Central memory CD8-positive, alpha-beta T cell (primary cell): ENCODE results near the gene PDZD2.

Experiments used
- ATAC-seq: fragments of 150-1000 bp; cut with Tn5 transposase; replicated peaks from 2 replicates; pipeline ENCODE4 v1.10.0; 2022; ENCODE audit warnings: mild to moderate bottlenecking, moderate FRiP score, moderate number of reproducible peaks; ENCODE audit not compliant: poor library complexity, severe bottlenecking; ENCODE audit errors: extremely low read depth
- DNase-seq, 2 donors: peaks; one replicate each; pipeline ENCODE4 v3.0.0; 2021; ENCODE audit warnings: low spot score in 2 of 2
- H3K27ac Mint-ChIP-seq: one replicate; pipeline ENCODE4 v1.8.0; 2022; ENCODE audit warnings: low read depth, mild to moderate bottlenecking, moderate library complexity, mixed read lengths
- H3K27me3 Mint-ChIP-seq: one replicate; pipeline ENCODE4 v1.8.0; 2022; ENCODE audit warnings: mixed read lengths
- H3K36me3 Mint-ChIP-seq: one replicate; pipeline ENCODE4 v1.8.0; 2022; ENCODE audit warnings: mild to moderate bottlenecking, moderate library complexity, mixed read lengths; ENCODE audit not compliant: insufficient read depth
- H3K4me1 Mint-ChIP-seq: one replicate; pipeline ENCODE4 v1.8.0; 2022; ENCODE audit warnings: mixed read lengths
- H3K4me3 Mint-ChIP-seq: one replicate; pipeline ENCODE4 v1.8.0; 2022; ENCODE audit warnings: mild to moderate bottlenecking, moderate library complexity, mixed read lengths
- H3K9me3 Mint-ChIP-seq: one replicate; pipeline ENCODE4 v1.8.0; 2022; ENCODE audit warnings: mixed read lengths

PDZD2 gene

DNA sequence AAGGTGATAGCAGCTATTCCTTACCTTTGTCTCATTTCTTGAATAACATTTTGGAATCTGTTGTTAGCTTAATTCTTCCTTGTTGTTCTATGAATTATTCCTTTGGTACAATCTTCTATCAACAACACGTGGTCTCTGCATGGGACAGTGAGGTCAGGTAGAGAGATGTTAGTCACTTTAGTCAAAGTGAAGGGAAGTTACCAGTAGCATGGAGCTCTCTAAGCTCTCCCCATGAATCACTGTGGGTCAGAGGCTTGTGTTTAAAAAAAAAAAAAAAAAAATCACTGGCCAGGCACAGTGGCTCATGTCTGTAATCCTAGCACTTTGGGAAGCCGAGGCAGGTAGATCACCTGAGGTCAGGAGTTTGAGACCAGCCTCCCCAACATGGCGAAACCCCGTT lies 419.2 kb downstream of the PDZD2 start:
- ATAC-seq (no peak), DNase-seq (no peak)
- H3K27ac Mint-ChIP-seq, result no peak overlapping the region
- H3K4me3 Mint-ChIP-seq, result no peak overlapping the region
- H3K36me3 Mint-ChIP-seq, result no peaks in the 10 kb centered on the region
- no peaks in the 10 kb centered on the region for H3K4me1 Mint-ChIP-seq
- H3K27me3 Mint-ChIP-seq, result peaks cover 9% of the 10 kb centered on the region
- H3K9me3 Mint-ChIP-seq, result no peaks in the 10 kb centered on the region

DNA sequence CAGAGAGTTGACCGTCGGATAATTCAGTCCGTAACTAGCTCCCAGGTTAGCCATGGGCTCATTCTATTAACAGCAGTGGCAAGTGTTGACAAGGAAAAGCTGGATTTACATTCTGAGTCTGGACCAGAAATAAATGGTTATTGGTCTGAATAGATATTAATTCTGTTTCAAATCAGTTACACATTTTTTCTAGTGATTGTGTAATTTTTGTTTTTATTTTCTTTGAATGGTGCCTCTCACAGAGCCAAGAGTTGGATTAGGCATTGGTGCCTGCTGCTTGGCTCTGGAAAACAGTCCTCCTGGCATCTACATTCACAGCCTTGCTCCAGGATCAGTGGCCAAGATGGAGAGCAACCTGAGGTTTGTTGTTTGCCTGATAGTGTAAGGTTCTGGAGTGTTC lies 420.1 kb downstream of the PDZD2 start:
- Mint-ChIP-seq H3K4me1 (no peaks in the 10 kb centered on the region), H3K4me3 (no peak overlapping the region), H3K36me3 (no peaks in the 10 kb centered on the region), H3K9me3 (no peaks in the 10 kb centered on the region), H3K27ac (no peak overlapping the region), H3K27me3 (peaks cover under 1% of the 10 kb centered on the region)
- no peak for ATAC-seq
- no peak for DNase-seq

DNA sequence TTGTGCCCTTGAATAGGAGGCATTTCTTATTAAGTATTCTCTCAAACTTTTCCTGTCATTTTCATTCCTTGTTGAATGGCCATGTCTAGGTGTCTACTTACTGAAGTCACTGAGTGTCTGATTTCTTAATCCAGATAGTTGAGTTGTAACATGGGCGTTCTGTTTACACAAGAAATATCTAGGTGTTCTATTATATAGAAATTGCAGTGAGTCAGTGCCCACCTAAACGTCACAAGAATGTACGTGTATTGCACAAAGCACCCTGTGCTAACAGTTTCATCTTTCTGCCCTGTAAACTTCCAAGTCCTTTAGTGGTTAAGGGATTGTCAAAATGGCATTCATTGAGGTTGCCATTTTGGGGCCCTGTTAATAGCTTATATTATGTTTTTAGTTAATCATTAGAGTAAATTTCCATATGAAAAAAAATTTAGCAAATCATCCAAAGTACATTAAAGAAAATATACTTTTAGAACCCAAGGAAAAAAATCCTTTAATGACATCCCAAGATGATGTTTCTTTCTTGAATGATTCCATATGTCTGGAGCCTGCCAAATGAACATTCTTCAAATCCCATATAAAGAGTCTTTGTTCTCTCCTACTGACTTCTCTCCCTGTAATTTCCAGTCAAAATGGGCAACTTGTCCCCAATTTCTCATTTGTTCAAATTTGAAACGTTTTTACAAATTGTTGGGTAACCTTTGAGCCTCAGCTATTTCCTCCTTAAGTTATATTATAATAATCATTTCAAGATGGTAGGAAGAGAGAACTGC lies 421.0 kb downstream of the PDZD2 start:
- Mint-ChIP-seq H3K4me1 (no peaks in the 10 kb centered on the region), H3K4me3 (no peak overlapping the region), H3K27me3 (no peaks in the 10 kb centered on the region), H3K9me3 (no peaks in the 10 kb centered on the region), H3K27ac (no peak overlapping the region), H3K36me3 (no peaks in the 10 kb centered on the region)
- ATAC-seq, result no peak
- DNase-seq, result no peak

DNA sequence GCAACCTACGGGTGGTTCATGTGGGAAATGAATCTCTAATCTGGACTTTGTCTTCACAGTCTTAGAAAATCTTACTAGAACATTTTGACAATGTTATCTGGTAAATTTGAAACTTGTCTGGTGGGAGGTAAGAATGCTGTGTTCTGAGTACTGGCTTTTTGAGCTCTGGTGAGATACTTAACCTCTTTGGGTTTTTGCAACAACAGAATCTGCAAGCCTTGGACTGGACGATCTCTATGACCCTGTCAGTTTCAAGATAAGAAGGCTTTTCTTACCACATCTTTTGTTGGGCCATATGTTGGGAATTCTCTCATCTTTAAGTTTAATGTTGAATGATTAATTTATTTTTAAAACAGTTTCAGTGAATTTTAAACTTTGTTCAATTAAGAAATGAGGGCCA lies 422.3 kb downstream of the PDZD2 start:
- Mint-ChIP-seq H3K27me3 (no peaks in the 10 kb centered on the region), H3K9me3 (no peaks in the 10 kb centered on the region), H3K27ac (no peak overlapping the region), H3K4me1 (no peaks in the 10 kb centered on the region), H3K4me3 (no peak overlapping the region), H3K36me3 (no peaks in the 10 kb centered on the region)
- ATAC-seq (no peak), DNase-seq (no peak)

DNA sequence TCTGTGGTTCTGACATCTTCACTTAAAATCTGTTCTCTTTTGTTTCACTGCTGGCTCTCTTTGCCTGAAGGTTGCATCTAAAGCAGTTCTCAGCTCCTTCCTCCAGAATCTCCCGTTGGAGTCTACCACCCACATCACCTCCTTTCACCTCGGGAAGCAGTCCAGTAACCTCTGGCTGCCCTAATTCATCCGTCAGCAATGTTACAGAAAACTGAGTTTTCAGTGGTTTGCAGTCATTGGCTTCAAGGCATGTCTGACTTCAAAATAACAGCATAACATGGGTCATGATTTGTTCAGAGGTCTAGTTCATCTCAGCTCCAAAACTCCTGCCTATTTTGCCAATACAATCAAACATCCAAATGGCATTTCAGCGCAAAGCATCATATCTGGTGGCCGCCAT lies 427.5 kb downstream of the PDZD2 start:
- ATAC-seq (no peak), DNase-seq (no peak)
- no peaks in the 10 kb centered on the region for H3K9me3 Mint-ChIP-seq
- no peaks in the 10 kb centered on the region for H3K36me3 Mint-ChIP-seq
- no peak overlapping the region for H3K4me3 Mint-ChIP-seq
- H3K4me1 Mint-ChIP-seq, result no peaks in the 10 kb centered on the region
- no peaks in the 10 kb centered on the region for H3K27me3 Mint-ChIP-seq
- no peak overlapping the region for H3K27ac Mint-ChIP-seq

DNA sequence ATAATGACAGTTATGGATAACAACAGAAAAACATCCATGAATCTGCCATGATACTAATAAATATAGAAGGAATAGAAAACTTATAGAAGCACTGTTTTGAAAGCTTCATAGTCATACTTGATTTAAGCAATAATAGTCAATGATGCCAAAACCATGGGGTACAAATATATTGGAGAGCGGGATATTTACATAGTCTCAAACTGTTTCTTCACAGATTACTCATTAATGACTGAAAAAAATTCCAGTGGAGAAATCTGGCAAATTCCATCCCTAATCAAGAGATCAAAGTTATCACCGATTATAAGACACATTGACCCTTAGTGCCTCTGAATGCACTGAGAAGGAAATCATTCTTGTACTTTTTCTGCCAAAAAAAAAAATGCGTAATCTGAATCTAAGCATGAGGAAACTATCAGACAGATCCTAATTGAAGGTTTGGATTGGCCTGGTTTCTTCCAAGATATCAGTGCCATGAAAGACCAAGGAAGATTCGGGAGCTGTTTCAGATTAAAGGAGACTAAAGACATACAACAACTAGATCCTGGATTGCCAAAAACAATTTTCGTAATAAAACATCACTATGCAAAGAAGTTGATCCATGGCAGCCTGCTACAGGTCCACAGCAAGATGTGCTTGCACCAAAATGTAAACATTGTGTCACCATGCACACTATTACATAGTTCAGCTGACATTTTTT lies 429.0 kb downstream of the PDZD2 start:
- H3K9me3 Mint-ChIP-seq, result no peaks in the 10 kb centered on the region
- H3K4me1 Mint-ChIP-seq, result no peaks in the 10 kb centered on the region
- ATAC-seq (no peak), DNase-seq (no peak)
- no peak overlapping the region for H3K27ac Mint-ChIP-seq
- no peak overlapping the region for H3K4me3 Mint-ChIP-seq
- no peaks in the 10 kb centered on the region for H3K27me3 Mint-ChIP-seq
- no peaks in the 10 kb centered on the region for H3K36me3 Mint-ChIP-seq

DNA sequence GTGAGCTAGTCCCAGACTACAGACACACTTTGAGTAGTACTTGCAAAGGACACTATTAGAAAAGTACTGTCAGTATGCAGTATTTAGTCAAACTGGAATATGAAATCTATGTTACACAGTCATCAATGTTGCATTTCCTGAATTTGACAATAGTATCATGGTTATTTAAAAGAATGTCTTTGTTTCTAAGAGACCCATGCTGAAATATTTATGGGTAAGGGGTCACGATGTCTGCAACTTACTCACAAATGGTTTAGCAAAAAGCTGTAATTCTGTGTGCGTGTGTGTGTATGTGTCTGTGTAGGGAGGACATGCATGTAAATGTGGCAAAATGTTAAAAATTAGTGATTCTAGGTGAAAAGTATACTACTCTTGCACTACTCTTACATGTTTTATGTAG lies 429.6 kb downstream of the PDZD2 start:
- DNase-seq (no peak), ATAC-seq (no peak)
- H3K27ac Mint-ChIP-seq, result no peak overlapping the region

DNA sequence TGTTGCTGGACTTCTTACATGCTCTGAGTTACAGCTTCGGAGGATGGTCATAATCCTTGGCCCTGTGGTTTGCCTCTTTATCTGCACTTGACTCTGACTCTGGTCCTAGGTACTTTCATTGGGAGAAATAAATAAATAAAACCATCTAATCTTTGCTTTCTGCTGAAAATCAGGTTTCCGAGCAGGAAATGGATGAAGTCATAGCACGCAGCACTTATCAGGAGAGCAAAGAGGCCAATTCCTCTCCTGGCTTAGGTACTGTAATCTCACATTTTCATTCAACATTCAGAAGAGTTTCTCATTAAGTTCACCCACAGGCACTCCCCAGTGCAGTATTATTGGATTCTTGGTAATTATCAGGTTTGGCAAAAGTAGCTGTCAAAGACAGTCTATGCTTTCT lies 430.5 kb downstream of the PDZD2 start:
- Mint-ChIP-seq H3K27me3 (no peaks in the 10 kb centered on the region), H3K4me3 (no peak overlapping the region), H3K27ac (no peak overlapping the region), H3K36me3 (no peaks in the 10 kb centered on the region), H3K4me1 (no peaks in the 10 kb centered on the region), H3K9me3 (no peaks in the 10 kb centered on the region)
- ATAC-seq, result no peak
- DNase-seq, result no peak

More for the DNA sequence above, 429.6 kb downstream of the PDZD2 start:
- H3K36me3 Mint-ChIP-seq, result no peaks in the 10 kb centered on the region
- no peaks in the 10 kb centered on the region for H3K9me3 Mint-ChIP-seq
- H3K4me1 Mint-ChIP-seq, result no peaks in the 10 kb centered on the region
- H3K27me3 Mint-ChIP-seq, result no peaks in the 10 kb centered on the region
- no peak overlapping the region for H3K4me3 Mint-ChIP-seq

DNA sequence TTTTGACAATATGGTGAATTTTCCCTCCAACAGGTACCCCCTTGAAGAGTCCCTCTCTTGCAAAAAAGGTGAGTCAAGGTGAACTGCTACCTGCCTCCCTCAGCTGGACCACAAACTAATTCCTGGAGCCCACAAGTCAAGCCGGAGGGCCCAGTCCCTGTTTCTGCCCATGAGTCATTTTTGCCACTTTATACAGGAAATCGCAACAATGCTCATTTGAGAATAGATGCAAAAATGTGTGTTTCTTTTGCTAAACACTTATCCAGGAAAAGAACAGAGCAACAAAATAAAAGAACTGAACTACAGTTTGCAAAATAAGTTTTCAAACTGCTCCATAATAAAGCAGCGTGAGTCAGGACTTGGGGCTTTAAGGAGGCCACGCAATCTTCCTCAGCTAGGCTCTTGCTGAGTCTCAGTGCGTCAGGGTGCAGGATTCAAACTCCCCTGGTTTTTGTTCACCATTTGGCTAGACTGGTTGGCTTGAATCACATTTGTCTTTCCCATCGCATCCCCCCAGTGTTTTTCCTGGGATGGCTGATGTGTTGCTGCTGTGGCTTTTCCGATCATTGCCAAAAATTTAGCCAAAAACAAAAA lies 432.5 kb downstream of the PDZD2 start:
- DNase-seq (no peak), ATAC-seq (no peak)
- H3K4me3 Mint-ChIP-seq, result no peak overlapping the region
- no peaks in the 10 kb centered on the region for H3K27me3 Mint-ChIP-seq
- H3K27ac Mint-ChIP-seq, result no peak overlapping the region
- no peaks in the 10 kb centered on the region for H3K9me3 Mint-ChIP-seq
- no peaks in the 10 kb centered on the region for H3K4me1 Mint-ChIP-seq
- H3K36me3 Mint-ChIP-seq, result no peaks in the 10 kb centered on the region

DNA sequence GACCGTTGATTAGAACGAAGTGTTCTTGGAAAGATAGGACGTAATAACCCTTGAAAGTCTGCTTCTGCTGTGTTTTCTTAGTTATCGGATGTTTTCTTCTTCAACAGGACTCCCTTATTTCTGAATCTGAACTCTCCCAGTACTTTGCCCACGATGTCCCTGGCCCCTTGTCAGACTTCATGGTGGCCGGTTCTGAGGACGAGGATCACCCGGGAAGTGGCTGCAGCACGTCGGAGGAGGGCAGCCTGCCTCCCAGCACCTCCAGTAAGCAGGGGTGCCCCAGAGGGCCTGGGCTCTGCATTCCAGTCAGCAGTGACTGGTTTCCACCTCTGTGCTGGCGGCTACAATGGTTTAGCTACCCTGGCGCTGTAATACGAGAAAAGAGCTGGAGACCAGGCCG lies 433.1 kb downstream of the PDZD2 start:
- ATAC-seq, result no peak

DNA sequence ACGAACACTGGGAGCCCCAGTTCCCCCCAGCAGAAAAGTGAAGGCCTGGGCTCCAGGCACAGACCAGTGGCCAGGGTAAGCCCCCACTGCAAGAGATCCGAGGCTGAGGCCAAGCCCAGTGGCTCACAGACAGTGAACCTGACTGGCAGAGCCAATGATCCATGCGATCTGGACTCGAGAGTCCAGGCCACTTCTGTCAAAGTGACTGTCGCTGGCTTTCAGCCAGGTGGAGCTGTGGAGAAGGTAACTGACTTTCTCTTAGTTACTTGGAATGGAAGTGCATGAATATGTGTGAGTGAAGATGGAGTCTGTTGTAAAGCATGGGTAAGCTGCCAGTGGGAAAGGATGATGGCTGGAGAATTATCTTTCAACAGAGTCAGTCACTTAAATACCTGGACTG lies 435.5 kb downstream of the PDZD2 start:
- Mint-ChIP-seq H3K9me3 (no peaks in the 10 kb centered on the region), H3K27me3 (no peaks in the 10 kb centered on the region), H3K4me1 (no peaks in the 10 kb centered on the region), H3K36me3 (no peaks in the 10 kb centered on the region), H3K27ac (no peak overlapping the region), H3K4me3 (no peak overlapping the region)
- ATAC-seq (no peak), DNase-seq (no peak)

More for the DNA sequence above, 433.1 kb downstream of the PDZD2 start:
- H3K4me1 Mint-ChIP-seq, result no peaks in the 10 kb centered on the region
- DNase-seq, result no peak
- no peak overlapping the region for H3K27ac Mint-ChIP-seq
- no peak overlapping the region for H3K4me3 Mint-ChIP-seq
- H3K9me3 Mint-ChIP-seq, result no peaks in the 10 kb centered on the region
- H3K36me3 Mint-ChIP-seq, result no peaks in the 10 kb centered on the region
- no peaks in the 10 kb centered on the region for H3K27me3 Mint-ChIP-seq

DNA sequence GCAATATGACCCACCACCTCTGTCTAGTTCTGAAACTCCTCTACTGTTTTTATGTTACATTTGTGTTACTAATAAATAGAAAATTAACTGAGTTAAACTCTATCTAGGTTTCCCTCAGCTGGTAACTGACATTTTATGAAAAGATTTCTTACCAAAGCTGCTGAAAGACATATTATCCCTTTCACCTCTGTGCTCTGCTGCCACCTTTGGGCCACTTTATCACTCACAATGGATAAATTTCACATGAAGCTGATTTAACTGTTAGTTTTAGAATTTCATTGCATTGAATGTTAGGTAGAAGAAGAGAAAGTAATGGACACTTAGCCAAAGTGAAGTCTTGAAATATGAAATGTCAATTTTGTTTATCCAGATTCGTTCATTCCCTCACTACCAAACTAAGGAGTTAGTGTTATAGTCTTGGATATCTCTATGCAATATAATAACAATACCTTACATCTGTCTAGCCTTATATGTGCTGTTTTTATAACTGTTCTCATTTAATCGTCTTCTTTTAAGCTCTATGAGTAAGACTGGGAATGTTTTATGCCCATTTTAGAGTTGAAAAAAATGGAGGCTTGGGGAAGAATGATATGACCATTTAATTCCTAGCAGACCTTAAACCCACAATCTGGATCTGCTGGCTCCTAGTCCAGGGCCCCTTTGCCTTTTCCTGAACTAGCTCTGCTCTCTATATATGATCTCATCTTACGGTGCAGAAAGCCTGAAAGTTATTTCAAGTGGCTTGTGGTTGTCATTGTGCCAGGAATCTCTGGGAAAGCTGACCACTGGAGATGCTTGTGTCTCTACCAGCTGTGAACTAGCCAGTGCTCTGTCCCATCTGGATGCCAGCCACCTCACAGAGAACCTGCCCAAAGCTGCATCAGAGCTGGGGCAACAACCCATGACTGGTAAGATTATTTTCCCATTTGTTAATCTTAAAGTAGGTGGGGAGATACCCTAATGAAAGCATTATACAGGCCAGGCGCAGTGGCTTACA lies 438.1 kb downstream of the PDZD2 start:
- DNase-seq (no peak), ATAC-seq (no peak)
- Mint-ChIP-seq H3K27me3 (no peaks in the 10 kb centered on the region), H3K9me3 (no peaks in the 10 kb centered on the region), H3K27ac (no peak overlapping the region), H3K4me1 (no peaks in the 10 kb centered on the region), H3K36me3 (no peaks in the 10 kb centered on the region), H3K4me3 (no peak overlapping the region)
